Activated T-helper 1 cell treated with anti-CD3 and anti-CD28 coated beads, Interleukin-12 subunit alpha, Interleukin-12 subunit beta, Interleukin-2, Interleukin-4 antibody, amounts not matched to agents 30 ng/mL and 10 ng/mL and 1 ng/mL, durations not matched to agents 14 hours and 24 hours and 36 hours (primary cell): Measurements from ENCODE around the gene MAN1A1. TPM values are rescaled to one million over a fixed set of nuclear protein-coding genes. Genes with fewer than 3 reads are reported as not detected.
A peak's percentile ranks its signal among the peaks of the same experiment; 100 is the strongest.
"Not testable (repeated sequence)": the region's sequence is repeated elsewhere in the genome, so short reads cannot be mapped to it uniquely, and the experiment has no call there.

Experiments used
- DNase-seq: peaks from one replicate; pipeline ENCODE4 v3.0.0; 2021; ENCODE audit warnings: low spot score
- H3K27ac Mint-ChIP-seq: one replicate; pipeline ENCODE4 v1.8.0; 2021; ENCODE audit warnings: mild to moderate bottlenecking, mixed read lengths
- H3K27me3 Mint-ChIP-seq: one replicate; pipeline ENCODE4 v1.8.0; 2022; ENCODE audit warnings: mild to moderate bottlenecking, moderate library complexity, mixed read lengths; ENCODE audit not compliant: insufficient read depth
- H3K36me3 Mint-ChIP-seq: one replicate; pipeline ENCODE4 v1.8.0; 2021; ENCODE audit warnings: low read depth, mixed read lengths
- H3K4me1 Mint-ChIP-seq: one replicate; pipeline ENCODE4 v1.8.0; 2021; ENCODE audit warnings: low read depth, mixed read lengths
- H3K4me3 Mint-ChIP-seq: one replicate; pipeline ENCODE4 v1.8.0; 2021; ENCODE audit warnings: mild to moderate bottlenecking, moderate library complexity, mixed read lengths
- H3K9me3 Mint-ChIP-seq: one replicate; pipeline ENCODE4 v1.8.0; 2021; ENCODE audit warnings: mixed read lengths
- intact Hi-C: fragments of 100-400 bp; cut with micrococcal nuclease; formaldehyde crosslinking; loops from one replicate; pipeline ENCODE4 v1.15.1; 2024
- total RNA-seq: library from RNA; stranded (reverse); gene quantifications from 2 replicates; pipeline ENCODE4 v1.2.3, GENCODE V29; 2022

Gene MAN1A1
- total RNA-seq, 1 donor from 2014 or later = 50.1 TPM

DNA sequence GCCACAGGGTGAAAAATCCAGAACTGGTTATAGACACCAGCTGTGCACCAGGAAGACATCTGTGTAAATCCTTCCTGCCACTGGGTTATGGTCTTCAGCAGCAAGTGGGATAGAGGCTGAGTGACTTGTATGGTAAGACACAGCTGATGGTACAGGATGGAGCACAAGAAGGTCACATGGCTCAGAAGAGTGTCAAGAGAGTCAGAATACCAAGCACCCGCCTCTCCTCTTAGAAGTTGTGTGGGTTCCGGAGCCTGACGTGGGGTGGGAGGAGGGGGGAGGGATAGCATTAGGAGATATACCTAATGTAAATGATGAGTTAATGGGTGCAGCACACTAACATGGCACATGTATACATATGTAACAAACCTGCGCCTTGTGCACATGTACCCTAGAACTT, 193.5 kb downstream of the MAN1A1 start:
- DNase-seq, H3K4me1 Mint-ChIP-seq, H3K36me3 Mint-ChIP-seq: not testable (repeated sequence)

DNA sequence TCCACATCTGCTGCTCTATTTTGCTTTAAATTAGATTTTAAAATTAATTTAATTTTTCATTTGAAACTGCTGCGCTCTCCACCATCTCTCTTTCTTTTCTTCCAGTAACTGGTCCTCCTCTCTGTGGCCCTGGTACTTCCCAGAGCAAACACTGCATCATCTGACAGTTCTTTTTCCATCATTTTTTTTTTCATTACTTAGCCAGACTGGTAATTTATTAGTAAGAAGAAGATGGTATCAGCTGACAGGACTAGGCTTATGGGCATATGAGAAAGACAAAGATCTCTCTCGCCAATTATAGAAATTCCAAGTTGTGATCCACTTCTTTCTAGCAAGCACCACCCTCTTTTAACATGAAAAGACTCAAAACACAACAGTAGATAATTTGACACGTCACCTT, 197.4 kb downstream of the MAN1A1 start:
- intact Hi-C loops = no loop called here
- Mint-ChIP-seq H3K27ac (no peak overlapping the region), H3K4me1 (peaks cover 35% of the 10 kb centered on the region), H3K36me3 (peaks cover 4% of the 10 kb centered on the region), H3K27me3 (peaks cover 23% of the 10 kb centered on the region), H3K9me3 (peaks cover 13% of the 10 kb centered on the region), H3K4me3 (no peak overlapping the region)
- no peak for DNase-seq

More for the DNA sequence above, 193.5 kb downstream of the MAN1A1 start:
- H3K9me3 Mint-ChIP-seq, H3K27ac Mint-ChIP-seq, intact Hi-C loops, H3K4me3 Mint-ChIP-seq: not testable (repeated sequence)
- H3K27me3 Mint-ChIP-seq = peaks cover 36% of the 10 kb centered on the region

DNA sequence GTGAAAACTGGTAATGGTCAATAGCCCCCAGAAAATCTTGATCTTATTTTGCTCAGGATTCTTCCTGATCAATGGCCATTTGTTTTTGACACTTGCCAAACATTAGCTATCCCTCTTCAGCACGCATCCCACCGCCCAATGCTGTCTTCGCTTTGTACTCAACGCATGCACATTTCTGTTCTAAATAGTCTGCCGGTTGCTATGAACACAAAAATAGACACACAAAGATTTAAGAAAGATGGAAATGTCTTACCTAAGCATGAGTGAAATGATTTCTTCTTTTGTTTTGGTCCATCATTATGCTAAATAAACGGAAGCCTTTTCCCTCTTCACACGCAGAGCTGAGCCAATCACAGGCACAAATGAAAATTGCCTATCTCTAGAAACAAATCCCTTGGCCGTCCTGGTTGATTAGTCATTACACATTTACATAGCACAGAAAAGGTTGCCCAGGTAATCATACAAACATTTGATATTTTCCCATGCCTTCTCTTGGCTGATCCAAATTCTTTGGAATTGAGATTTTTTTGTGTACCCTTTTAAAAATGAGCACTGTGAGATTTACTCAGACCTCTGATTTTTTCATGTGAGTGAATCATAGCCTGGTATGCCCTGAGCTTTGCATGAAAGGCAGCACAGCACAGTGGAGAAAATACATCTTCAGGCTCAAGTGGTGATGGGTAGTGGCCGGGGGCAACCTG, 200.6 kb downstream of the MAN1A1 start:
- intact Hi-C loops = loop anchor here (5.0 to 10.0 kb wide), 5 partner anchors 313 to 826 kb away; no protein-coding TSS in a partner anchor
- Mint-ChIP-seq H3K4me1 (peaks cover 62% of the 10 kb centered on the region), H3K4me3 (no peak overlapping the region)

DNA sequence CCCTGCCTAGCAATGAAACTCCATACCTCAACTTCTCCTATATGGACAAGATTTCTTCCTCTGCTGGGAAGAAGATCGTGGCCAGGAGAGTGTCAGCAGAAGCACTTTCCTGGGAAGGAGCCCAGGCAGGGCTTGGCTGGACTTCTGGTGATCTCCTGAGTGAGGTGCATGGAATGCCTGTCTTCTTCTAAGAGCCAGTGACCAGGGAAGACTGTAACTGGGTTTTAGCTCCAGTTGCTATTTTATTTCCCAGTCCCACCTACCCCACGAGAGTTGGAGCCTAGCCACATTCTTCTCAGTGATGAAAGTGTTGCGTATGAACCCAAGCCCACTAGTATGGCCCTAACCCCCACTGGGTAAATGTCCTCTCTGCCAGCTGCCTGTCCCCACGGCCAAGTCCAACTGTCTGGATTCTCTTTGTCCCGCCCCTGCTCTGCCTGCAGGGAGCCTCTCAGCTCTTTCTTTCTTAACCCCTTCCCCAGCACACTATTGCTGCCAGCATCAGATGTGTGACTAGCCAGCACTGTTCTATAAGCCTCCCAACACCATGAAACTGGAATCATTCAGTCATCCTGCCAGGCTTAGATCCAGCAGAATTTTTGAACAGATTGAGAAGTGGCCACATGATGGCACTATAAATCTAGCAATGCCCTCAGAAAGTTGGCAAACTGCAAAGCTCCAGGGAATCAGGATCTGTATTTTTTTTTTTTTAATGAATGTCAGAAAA, 201.3 kb downstream of the MAN1A1 start:
- peaks cover 17% of the 10 kb centered on the region for H3K9me3 Mint-ChIP-seq
- H3K27ac Mint-ChIP-seq = peak overlapping the region; percentile 89
- intact Hi-C loops = loop anchor here (5.0 to 10.0 kb wide), 5 partner anchors 314 to 827 kb away; no protein-coding TSS in a partner anchor
- H3K27me3 Mint-ChIP-seq = no peaks in the 10 kb centered on the region
- peak overlapping the region; percentile 47 for H3K4me3 Mint-ChIP-seq
- no peak for DNase-seq
- peaks cover 3% of the 10 kb centered on the region for H3K36me3 Mint-ChIP-seq
- H3K4me1 Mint-ChIP-seq = peaks cover 62% of the 10 kb centered on the region

More for the DNA sequence above, 200.6 kb downstream of the MAN1A1 start:
- peaks cover 17% of the 10 kb centered on the region for H3K9me3 Mint-ChIP-seq
- DNase-seq = no peak
- H3K27me3 Mint-ChIP-seq = peaks cover 3% of the 10 kb centered on the region
- H3K27ac Mint-ChIP-seq = peak overlapping the region; percentile 11
- H3K36me3 Mint-ChIP-seq = peaks cover 4% of the 10 kb centered on the region

DNA sequence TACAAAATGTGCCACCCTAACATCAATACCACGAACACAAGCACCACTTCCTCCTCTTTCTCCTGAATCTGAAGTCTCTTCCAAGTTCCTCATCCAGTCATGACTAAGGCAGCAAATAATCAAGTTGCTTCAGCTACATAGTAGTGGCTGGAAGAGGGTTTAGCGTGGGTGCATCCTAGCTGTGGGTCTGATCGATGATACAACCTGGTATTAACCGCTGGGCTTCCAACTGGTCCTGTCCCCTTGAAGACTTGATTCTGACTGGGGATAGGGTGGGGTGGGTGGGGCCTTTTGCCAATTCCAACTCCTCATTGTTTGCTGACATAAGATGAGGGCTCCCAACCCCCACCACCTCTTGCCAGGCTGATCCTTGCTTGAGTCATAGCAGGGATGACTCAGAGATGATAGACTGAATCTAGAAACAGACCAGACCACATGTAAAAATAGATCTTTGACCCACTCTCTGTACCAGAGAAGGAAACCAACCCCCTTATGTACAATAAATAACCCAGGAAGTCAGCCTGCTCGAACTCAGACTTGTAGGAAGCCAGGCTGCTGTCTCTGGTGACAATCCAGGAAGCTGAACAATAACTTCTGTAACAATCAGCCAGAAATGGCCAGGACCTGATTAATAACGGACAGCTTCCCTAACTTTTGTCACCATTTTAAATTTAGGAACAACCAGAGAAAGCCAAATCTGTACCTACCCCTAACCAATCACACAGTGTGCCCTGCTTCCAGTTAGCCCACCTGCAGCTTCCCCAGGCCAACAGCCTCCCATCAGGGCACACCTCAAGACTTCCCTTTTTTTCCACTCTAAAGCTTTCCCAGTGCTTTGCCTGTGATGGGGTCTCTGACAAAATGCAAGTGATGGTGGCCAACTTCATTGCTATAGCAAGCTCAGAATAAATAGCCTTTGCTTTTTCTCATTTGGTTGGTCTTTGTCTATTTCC, 202.2 kb downstream of the MAN1A1 start:
- Mint-ChIP-seq H3K4me3 (no peak overlapping the region), H3K27me3 (no peaks in the 10 kb centered on the region), H3K27ac (peak overlapping the region; percentile 77), H3K9me3 (peaks cover 17% of the 10 kb centered on the region), H3K4me1 (peaks cover 62% of the 10 kb centered on the region), H3K36me3 (peaks cover 3% of the 10 kb centered on the region)
- intact Hi-C loops = loop anchor here (1.0 to 10.0 kb wide), 9 partner anchors 18 to 827 kb away; no protein-coding TSS in a partner anchor
- peak; percentile 27 for DNase-seq

DNA sequence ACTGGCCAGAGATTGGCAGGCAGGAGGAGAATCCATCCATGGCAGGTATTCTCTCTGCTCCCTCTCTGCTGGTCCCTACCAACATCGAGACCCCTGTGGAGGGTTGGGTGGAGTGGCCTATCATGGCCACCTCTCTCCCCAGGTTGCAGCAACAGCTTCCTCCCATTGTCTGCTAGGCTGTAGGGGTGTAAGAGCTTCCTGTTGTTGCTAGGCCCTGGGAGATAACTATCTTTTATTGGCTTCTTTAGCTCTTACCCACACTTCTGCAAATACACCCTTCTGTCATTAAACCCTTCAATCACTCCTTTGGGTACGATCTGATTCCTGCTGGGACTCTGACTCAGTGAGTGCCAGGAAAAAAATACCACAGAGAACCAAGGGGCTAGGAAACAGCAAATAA, 204.4 kb downstream of the MAN1A1 start:
- Mint-ChIP-seq H3K9me3 (peaks cover 17% of the 10 kb centered on the region), H3K27ac (no peak overlapping the region), H3K36me3 (peaks cover 3% of the 10 kb centered on the region), H3K4me3 (no peak overlapping the region), H3K4me1 (peaks cover 63% of the 10 kb centered on the region), H3K27me3 (no peaks in the 10 kb centered on the region)
- intact Hi-C loops = loop anchor here (5.0 to 10.0 kb wide), 5 partner anchors 317 to 830 kb away; no protein-coding TSS in a partner anchor
- DNase-seq = no peak

DNA sequence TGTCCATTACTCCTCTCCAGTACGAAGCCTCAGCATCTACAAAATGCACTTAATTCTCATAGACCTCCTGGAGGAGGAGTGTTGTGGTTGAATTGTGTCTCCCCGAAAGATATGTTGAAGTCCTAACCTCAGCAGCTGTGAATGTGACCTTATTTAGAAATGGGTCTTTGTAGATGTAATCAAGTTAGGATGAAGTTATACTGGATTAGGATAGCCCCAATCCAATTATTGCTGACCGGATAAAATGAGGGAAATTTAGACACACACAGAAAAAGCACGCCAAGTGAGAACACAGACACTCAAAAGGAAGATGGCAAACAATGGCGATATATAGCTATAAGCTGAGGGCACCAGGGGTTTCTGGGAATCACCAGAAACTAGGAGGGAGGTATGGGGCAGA, 206.9 kb downstream of the MAN1A1 start:
- DNase-seq = no peak
- no peaks in the 10 kb centered on the region for H3K27me3 Mint-ChIP-seq
- H3K9me3 Mint-ChIP-seq = peaks cover 9% of the 10 kb centered on the region
- H3K27ac Mint-ChIP-seq = no peak overlapping the region
- intact Hi-C loops = loop anchor here (10.0 kb wide), 3 partner anchors 492 to 832 kb away; no protein-coding TSS in a partner anchor
- peaks cover 57% of the 10 kb centered on the region for H3K4me1 Mint-ChIP-seq
- H3K36me3 Mint-ChIP-seq = peaks cover 1% of the 10 kb centered on the region
- H3K4me3 Mint-ChIP-seq = no peak overlapping the region

DNA sequence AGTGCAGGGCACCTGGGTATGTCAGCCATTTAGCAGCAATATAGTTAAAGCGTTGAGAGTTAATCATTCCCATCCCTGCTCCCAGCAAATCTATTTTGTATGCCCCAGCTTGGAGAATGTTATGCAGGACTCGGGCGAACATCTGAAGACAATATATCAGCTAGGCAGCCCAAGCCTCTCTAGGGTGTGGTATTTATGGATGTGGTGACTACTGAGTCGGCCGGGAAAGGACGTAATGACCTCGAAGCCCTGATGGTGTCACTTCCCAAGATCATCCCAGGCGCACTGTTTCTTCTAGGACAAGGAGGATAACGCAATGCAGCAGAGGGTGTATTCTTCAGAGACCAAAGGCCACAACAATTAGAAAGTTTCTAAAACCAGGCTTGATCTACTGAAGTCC, 207.5 kb downstream of the MAN1A1 start:
- Mint-ChIP-seq H3K27me3 (no peaks in the 10 kb centered on the region), H3K27ac (no peak overlapping the region), H3K9me3 (peaks cover 3% of the 10 kb centered on the region), H3K4me1 (peaks cover 52% of the 10 kb centered on the region), H3K36me3 (peaks cover 1% of the 10 kb centered on the region), H3K4me3 (no peak overlapping the region)
- no peak for DNase-seq
- intact Hi-C loops = loop anchor here (10.0 kb wide), 3 partner anchors 493 to 833 kb away; no protein-coding TSS in a partner anchor

DNA sequence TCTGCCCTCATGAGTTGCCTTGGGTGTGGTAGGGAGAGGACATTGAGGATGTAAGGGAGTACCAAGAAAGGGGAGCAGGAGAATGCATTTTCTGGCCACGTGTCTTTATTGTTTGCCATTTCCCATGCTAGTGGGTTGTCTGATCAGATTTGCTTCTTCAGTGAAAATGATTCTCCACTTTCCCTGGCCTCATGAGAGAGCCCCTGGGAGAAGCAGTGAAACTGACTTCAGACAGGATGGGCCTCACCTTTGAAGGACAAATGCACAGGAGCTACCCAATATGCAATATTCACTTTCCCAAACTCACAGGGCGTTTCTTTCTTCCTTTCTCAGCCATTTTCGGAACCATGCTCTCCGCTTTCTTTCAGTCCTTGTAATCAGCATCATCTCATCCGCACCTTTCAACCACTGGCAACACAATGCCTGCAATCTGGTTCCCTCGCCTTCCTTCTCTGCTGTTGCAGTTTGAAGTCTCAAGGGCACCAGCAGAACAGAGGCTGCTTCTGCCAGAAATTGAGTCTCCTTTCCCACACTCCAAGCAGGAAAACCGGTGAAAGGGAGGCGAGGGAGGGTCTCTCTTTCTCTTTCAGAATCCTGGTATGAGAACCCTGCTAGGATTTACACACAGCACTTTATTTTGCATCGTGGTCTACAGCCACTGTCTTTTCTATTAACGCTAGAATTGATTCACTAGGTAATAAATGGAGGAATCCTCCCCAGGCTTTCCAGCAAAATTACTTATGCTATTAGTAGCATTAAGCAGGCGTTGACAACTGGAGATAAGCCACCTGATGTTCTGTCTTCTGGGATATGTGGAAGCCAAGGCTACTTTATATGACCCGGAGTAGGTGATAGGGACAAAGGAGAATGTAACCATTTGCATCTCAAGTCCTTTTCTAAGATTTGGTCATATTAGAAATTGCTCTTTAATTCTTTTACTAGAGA, 209.1 kb downstream of the MAN1A1 start:
- no peak for DNase-seq
- no peaks in the 10 kb centered on the region for H3K27me3 Mint-ChIP-seq
- H3K4me1 Mint-ChIP-seq = peaks cover 39% of the 10 kb centered on the region
- no peak overlapping the region for H3K27ac Mint-ChIP-seq
- no peak overlapping the region for H3K4me3 Mint-ChIP-seq
- no peaks in the 10 kb centered on the region for H3K9me3 Mint-ChIP-seq
- intact Hi-C loops = loop anchor here (10.0 kb wide), 3 partner anchors 494 to 834 kb away; no protein-coding TSS in a partner anchor
- peaks cover 1% of the 10 kb centered on the region for H3K36me3 Mint-ChIP-seq

DNA sequence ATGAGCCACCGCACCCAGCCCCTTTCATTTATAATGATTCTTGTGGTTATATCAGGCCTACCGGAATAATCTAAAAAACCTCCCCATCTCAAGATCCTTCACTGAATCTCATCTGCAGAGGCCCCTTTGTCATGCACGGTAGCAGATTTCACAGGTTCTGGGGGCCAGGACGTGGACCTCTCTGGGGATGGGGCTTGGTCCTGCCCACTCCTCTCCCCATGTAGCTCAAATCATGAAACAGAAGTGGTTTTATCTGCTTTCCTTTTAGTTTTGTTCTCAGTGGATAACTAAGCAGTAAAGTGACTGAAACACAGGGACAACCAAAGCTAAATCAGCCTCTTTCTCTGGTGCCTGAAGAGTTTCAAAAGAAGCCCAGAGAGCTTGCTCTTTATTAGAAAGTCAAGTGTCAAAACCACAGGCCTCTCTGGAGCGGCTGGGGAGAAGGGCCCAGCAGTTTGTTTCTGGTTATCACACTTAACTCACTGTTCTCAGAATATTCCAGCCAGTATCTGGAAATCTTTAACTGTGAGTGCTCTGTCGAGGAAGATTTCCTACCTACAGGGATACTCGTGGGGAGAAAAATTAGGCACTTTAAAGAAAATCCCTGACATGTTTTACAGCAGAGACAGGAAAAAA, 210.5 kb downstream of the MAN1A1 start:
- Mint-ChIP-seq H3K4me3 (peak overlapping the region; percentile 63), H3K36me3 (peaks cover 1% of the 10 kb centered on the region), H3K27ac (peak overlapping the region; percentile 50), H3K9me3 (no peaks in the 10 kb centered on the region), H3K27me3 (no peaks in the 10 kb centered on the region), H3K4me1 (peaks cover 27% of the 10 kb centered on the region)
- DNase-seq = no peak
- intact Hi-C loops = no loop called here
